HepG2 (cell line): ENCODE results near the gene CHI3L1. TPM values are rescaled to one million over a fixed set of nuclear protein-coding genes. Genes with fewer than 3 reads are reported as not detected.

ENCODE experiments used
- ATAC-seq: fragments of 200-7000 bp; cut with Tn5 transposase; 3 replicates; pipeline ENCODE4 v1.9.1; 2020; ENCODE audit warnings: mild to moderate bottlenecking, moderate library complexity
- BruUV-seq: library from RNA; stranded (reverse); fragments of 400-500 nt; replicated peaks from 2 replicates; lab custom pipeline; 2021; lab: Mats Ljungman, UMichigan
- CTCF ChIA-PET: fragments of 300-600 bp; formaldehyde crosslinking; extraction: SDS; loops from one replicate; lab custom pipeline; 2021; ENCODE audit warnings: low total read pairs, inconsistent platforms, low intra/inter-chr PET ratio; lab: Yijun Ruan, JAX
- POLR2A ChIA-PET: fragments of 350-600 bp; sonication (Branson Sonifier 250); formaldehyde crosslinking; loops from one replicate; lab custom pipeline; 2020; ENCODE audit warnings: antibody characterized with exemption, inconsistent platforms; lab: Yijun Ruan, JAX
- DNase-seq: peaks from one replicate; pipeline ENCODE4 v3.0.0-alpha.2; 2015; ENCODE audit warnings: low spot score
- FAIRE-seq: peaks from 3 replicates; lab custom pipeline; 2011; peaks lifted over from hg19 to GRCh38; lab: Jason Lieb, UNC
- H2AFZ ChIP-seq: one replicate; pipeline ENCODE4 v1.6.1; 2011; ENCODE audit warnings: low read length, inconsistent platforms
- H3K27ac ChIP-seq: fragments of 300-600 bp; 3 replicates; pipeline ENCODE4 v1.8.0; 2011; ENCODE audit warnings: mixed run types, mild to moderate bottlenecking, mixed read lengths, low read length, inconsistent platforms; ENCODE audit not compliant: insufficient read depth; ENCODE audit errors: extremely low read length
- H3K27me3 ChIP-seq, 2 experiments: fragments of 200-600 bp in 1 of 2; 2 replicates in 1 of 2; 3 replicates in 1 of 2; pipeline versions ENCODE4 v1.6.0 to v1.8.0; 2011; ENCODE audit warnings: low read length in 2 of 2, mild to moderate bottlenecking in 2 of 2, moderate library complexity in 2 of 2, inconsistent platforms in 1 of 2; ENCODE audit not compliant: insufficient read depth in 2 of 2, control insufficient read depth in 1 of 2
- H3K36me3 ChIP-seq, 2 experiments: fragments of 200-600 bp in 1 of 2; replicated peaks in 1 of 2; 2 replicates in 1 of 2; 3 replicates in 1 of 2; pipeline versions ENCODE4 v1.5.1 to v1.8.0; 2011; ENCODE audit warnings: low read length in 2 of 2, inconsistent platforms in 1 of 2; ENCODE audit not compliant: insufficient read depth in 2 of 2, control insufficient read depth in 1 of 2
- H3K4me1 ChIP-seq: 2 replicates; pipeline ENCODE4 v1.5.1; 2012; ENCODE audit warnings: low read length, inconsistent platforms; ENCODE audit not compliant: insufficient read depth
- H3K4me2 ChIP-seq: 2 replicates; pipeline ENCODE4 v1.6.0; 2011; ENCODE audit warnings: low read depth, low read length, inconsistent platforms
- H3K4me3 ChIP-seq, 3 experiments: fragments of 200-600 bp in 1 of 3; sonication (generic), shearing (Covaris generic) in 1 of 3; replicated peaks in 1 of 3; 2 replicates each; pipeline ENCODE4 v1.5.1; 2011 to 2016; ENCODE audit warnings: low read length in 3 of 3, inconsistent platforms in 2 of 3, low read depth in 2 of 3, mild to moderate bottlenecking in 2 of 3, control low read depth in 1 of 3, mixed read lengths in 1 of 3; ENCODE audit not compliant: insufficient read depth in 1 of 3
- H3K79me2 ChIP-seq: one replicate; pipeline ENCODE4 v1.6.1; 2011; ENCODE audit warnings: low read length, inconsistent platforms; ENCODE audit not compliant: insufficient read depth
- H3K9ac ChIP-seq: 2 replicates; pipeline ENCODE4 v1.6.0; 2011; ENCODE audit warnings: mild to moderate bottlenecking, low read depth, low read length, inconsistent platforms; ENCODE audit not compliant: insufficient read depth
- H3K9me3 ChIP-seq: 2 replicates; pipeline ENCODE4 v1.5.1; 2012; ENCODE audit warnings: mild to moderate bottlenecking, low read length
- H4K20me1 ChIP-seq: 2 replicates; pipeline ENCODE4 v1.6.0; 2011; ENCODE audit warnings: inconsistent platforms, mild to moderate bottlenecking, low read length, moderate library complexity; ENCODE audit not compliant: insufficient read depth
- ELK4 ChIP-seq: sonication (generic); formaldehyde crosslinking; IDR thresholded peaks from 2 replicates; pipeline ENCODE4 v1.9.0; 2021; ENCODE audit warnings: missing genetic modification reagents, borderline replicate concordance
- GATAD1 ChIP-seq: IDR thresholded peaks from 2 replicates; pipeline ENCODE4 v1.6.1; 2016; ENCODE audit warnings: missing genetic modification reagents, missing compliant biosample characterization
- SIN3A ChIP-seq: IDR thresholded peaks from 2 replicates; pipeline ENCODE4 v1.6.1; 2011; ENCODE audit warnings: low read depth, mild to moderate bottlenecking, control low read depth, low read length, borderline replicate concordance
- ZBTB39 ChIP-seq: sonication (generic); formaldehyde crosslinking; IDR thresholded peaks from 2 replicates; pipeline ENCODE4 v1.5.0; 2020; ENCODE audit warnings: missing genetic modification reagents
- ZMYM2 ChIP-seq: sonication (generic); formaldehyde crosslinking; IDR thresholded peaks from 2 replicates; pipeline ENCODE4 v1.8.0; 2022; ENCODE audit warnings: mild to moderate bottlenecking, missing genetic modification reagents
- ZNF331 ChIP-seq: sonication (generic); formaldehyde crosslinking; IDR thresholded peaks from 2 replicates; pipeline ENCODE4 v1.4.0; 2020; ENCODE audit warnings: missing genetic modification reagents
- ZNF605 ChIP-seq: sonication (generic); formaldehyde crosslinking; IDR thresholded peaks from 2 replicates; pipeline ENCODE4 v1.8.0; 2022; ENCODE audit warnings: mild to moderate bottlenecking, missing genetic modification reagents
- ZNF7 ChIP-seq: IDR thresholded peaks from 2 replicates; pipeline ENCODE4 v1.6.1; 2016; ENCODE audit warnings: missing biosample characterization, missing genetic modification reagents
- ZNF713 ChIP-seq: sonication (generic); formaldehyde crosslinking; IDR thresholded peaks from 2 replicates; pipeline ENCODE4 v1.4.0; 2020; ENCODE audit warnings: mild to moderate bottlenecking, missing genetic modification reagents
- WGBS: methylation state at CpG from one replicate; pipeline ENCODE4 v1.1.6; 2017; ENCODE audit warnings: low lambda C conversion rate; 5-methylcytosine and 5-hydroxymethylcytosine counted together
- in situ Hi-C: cut with HindIII; loops from 2 replicates; pipeline ENCODE4 v1.10.0; 2017; ENCODE audit warnings: low pct_unique_long_range_greater_than_20kb; ENCODE audit not compliant: extremely low pct_ligation_motif_present
- intact Hi-C: fragments of 100-400 bp; cut with micrococcal nuclease; formaldehyde crosslinking; loops from one replicate; pipeline ENCODE4 v1.10.0; 2022; ENCODE audit not compliant: unreplicated experiment
- polyA plus RNA-seq, 8 experiments: library from polyadenylated mRNA; depleted of rRNA in 3 of 8; stranded (reverse) in 7 of 8; unstranded in 1 of 8; fragments of >200 nt; fragmentation: Illumina TruSeq in 4 of 8; extraction: Trizol in 4 of 8; gene quantifications; 2 replicates each; pipeline versions ENCODE4 v1.2.1 to v1.2.3, GENCODE V29; 2011 to 2016; ENCODE audit warnings: low read depth in 4 of 8, missing spikeins in 1 of 8, mixed read lengths in 1 of 8; ENCODE audit not compliant: insufficient read depth in 1 of 8
- total RNA-seq, 5 experiments: library from RNA; depleted of rRNA; stranded (reverse); fragments of >200 nt; fragmentation: Illumina TruSeq; extraction: Trizol; gene quantifications; 2 replicates each; pipeline ENCODE4 v1.2.3, GENCODE V29; 2016; ENCODE audit warnings: low read depth in 1 of 5

Gene CHI3L1
- total and polyA plus RNA-seq, 2 of the 13 experiments (the other 11 are each of a cell fraction or from before 2014, with no cell fraction given) = 0.09 to 0.13 TPM

DNA sequence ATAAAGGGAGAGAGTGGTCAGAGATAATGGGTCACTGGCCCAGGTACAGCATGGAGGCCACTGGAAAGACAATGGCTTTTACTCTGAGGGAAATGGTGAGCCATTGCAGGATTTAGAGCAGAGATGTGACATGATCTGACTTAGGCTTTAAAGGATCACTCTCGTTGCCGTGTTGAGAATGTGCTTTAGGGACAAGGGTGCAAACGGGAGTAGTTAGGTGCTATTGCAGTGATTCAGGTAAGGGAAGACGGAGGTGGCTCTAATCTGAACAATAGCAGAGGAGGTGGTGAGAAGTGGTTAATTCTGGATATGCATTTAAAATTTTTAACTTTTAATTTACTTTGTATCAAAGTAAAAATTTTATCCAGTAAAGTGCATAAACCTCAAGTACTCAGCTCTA, 49.2 kb downstream of the CHI3L1 start:
- Histone ChIP-seq H3K27me3 (peaks cover 0 to 1% of the 10 kb centered on the region in 2 experiments; a peak in 2 of 5 replicates), H3K4me2 (no peak overlapping the region), H3K9ac (no peak overlapping the region), H3K27ac (no peak overlapping the region), H3K79me2 (no peaks in the 10 kb centered on the region), H3K4me1 (no peaks in the 10 kb centered on the region), H3K9me3 (no peaks in the 10 kb centered on the region), H4K20me1 (no peaks in the 10 kb centered on the region), H3K4me3 (no peak overlapping the region), H2AFZ (no peak overlapping the region), H3K36me3 (no peaks in the 10 kb centered on the region)
- WGBS = 30% methylated on average over 4 of the region's 4 CpGs
- CTCF ChIA-PET = no interaction called here
- no peak for TF ChIP-seq SIN3A
- TF ChIP-seq ZNF713 (CRISPR knock-in tag) = no peak
- TF ChIP-seq ZBTB39 = no peak
- TF ChIP-seq GATAD1 = no peak
- TF ChIP-seq ZNF7 (CRISPR knock-in tag) = no peak
- TF ChIP-seq ZNF605 (CRISPR knock-in tag) = no peak
- no peak for TF ChIP-seq ZNF331 (CRISPR knock-in tag)
- TF ChIP-seq ZMYM2 (CRISPR knock-in tag) = no peak
- TF ChIP-seq ELK4 (CRISPR knock-in tag) = no peak
- intact Hi-C loops (no loop called here), in situ Hi-C loops (no loop called here)
- no TSS peak for BruUV-seq
- POLR2A ChIA-PET = no interaction called here
- ATAC-seq (no peak), FAIRE-seq (no peak), DNase-seq (no peak)
